ENCODE measurements around the gene SULT1A4. TPM values are rescaled to one million over a fixed set of nuclear protein-coding genes. Genes with fewer than 3 reads are reported as not detected.
"Not testable (repeated sequence)": the region's sequence is repeated elsewhere in the genome, so short reads cannot be mapped to it uniquely, and the experiment has no call there.

SULT1A4 gene
- total RNA-seq: 10 to 100 TPM in 1 of 4 donors, 1 to 10 TPM in 3; 5.8 to 10.6 (median 7.6) TPM

- not testable (repeated sequence) for H3K4me3 ChIP-seq, H3K36me3 ChIP-seq
- no CpG with 5 or more reads among the region's 13 CpGs for WGBS
Measured at GRCh38 chr16:29459706-29460646, at the start of gene SULT1A4. SULT1A4 (plus strand) TSS chr16:29459913; CDS start chr16:29461386, 1,473 bp downstream.

GRCh38 chr16:29423587-29423986 lies 36.1 kb upstream of the SULT1A4 start:
- intact Hi-C loops (cut with DNase I); H3K36me3 ChIP-seq; H3K9me3 ChIP-seq; H3K4me3 ChIP-seq; DNase-seq (ENCODE audit: extremely low spot score); H3K4me1 ChIP-seq; H3K27me3 ChIP-seq; H3K27ac ChIP-seq (replicated peaks in 1 of 4): not testable (repeated sequence)
- WGBS: 100% methylated on average over 2 of the region's 2 CpGs

More at GRCh38 chr16:29459706-29460646, at the start of gene SULT1A4:
- intact Hi-C loops (cut with DNase I); DNase-seq (ENCODE audit: extremely low spot score); H3K27ac ChIP-seq (replicated peaks in 1 of 4); H3K27me3 ChIP-seq; H3K4me1 ChIP-seq; H3K9me3 ChIP-seq: not testable (repeated sequence)

DNA sequence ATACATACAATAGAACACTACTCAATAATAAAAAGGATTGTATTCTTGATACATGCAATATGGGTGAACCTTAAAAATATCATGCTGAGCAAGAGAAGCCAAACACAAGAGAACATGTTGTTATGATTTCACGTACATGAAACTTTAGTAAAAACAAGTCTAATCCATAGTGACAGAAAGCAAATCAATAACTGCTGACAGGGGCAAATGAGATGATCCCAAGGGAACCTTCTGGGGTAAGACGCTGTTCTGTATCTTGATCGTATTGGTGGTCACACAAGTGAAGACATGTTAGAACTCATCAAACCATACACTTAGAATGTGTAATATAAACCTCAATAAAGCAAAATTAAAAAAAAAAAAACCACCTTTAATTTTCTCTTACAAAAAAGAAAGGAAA lies 34.3 kb upstream of the SULT1A4 start:
- H3K4me1 ChIP-seq; H3K27ac ChIP-seq (replicated peaks in 1 of 4); H3K9me3 ChIP-seq; H3K4me3 ChIP-seq; H3K36me3 ChIP-seq; H3K27me3 ChIP-seq; DNase-seq (ENCODE audit: extremely low spot score); intact Hi-C loops (cut with DNase I): not testable (repeated sequence)
- WGBS: 91% methylated on average over 3 of the region's 3 CpGs

GRCh38 chr16:29453754-29454153 lies 6.0 kb upstream of the SULT1A4 start:
- intact Hi-C loops (cut with DNase I); DNase-seq (ENCODE audit: extremely low spot score); H3K4me3 ChIP-seq; H3K27ac ChIP-seq (replicated peaks in 1 of 4); H3K9me3 ChIP-seq; H3K36me3 ChIP-seq; H3K27me3 ChIP-seq; H3K4me1 ChIP-seq: not testable (repeated sequence)
- no CpG with 5 or more reads among the region's 21 CpGs for WGBS

GRCh38 chr16:29454269-29454668 lies 5.4 kb upstream of the SULT1A4 start, which contains the start of the genes BOLA2 and SLX1B:
BOLA2 (minus strand) TSS chr16:29454351; CDS start chr16:29454253, 98 bp downstream.
SLX1B (plus strand) TSS chr16:29454533.
- H3K9me3 ChIP-seq; intact Hi-C loops (cut with DNase I); H3K4me3 ChIP-seq: not testable (repeated sequence)

GRCh38 chr16:29454828-29455227 lies 4.9 kb upstream of the SULT1A4 start:
- H3K27me3 ChIP-seq; H3K4me1 ChIP-seq; DNase-seq (ENCODE audit: extremely low spot score); H3K9me3 ChIP-seq; H3K4me3 ChIP-seq; H3K27ac ChIP-seq (replicated peaks in 1 of 4); intact Hi-C loops (cut with DNase I); H3K36me3 ChIP-seq: not testable (repeated sequence)
- no CpG with 5 or more reads among the region's 29 CpGs for WGBS

More at GRCh38 chr16:29454269-29454668, 5.4 kb upstream of the SULT1A4 start, which contains the start of the genes BOLA2 and SLX1B:
- H3K36me3 ChIP-seq; H3K4me1 ChIP-seq; H3K27ac ChIP-seq (replicated peaks in 1 of 4); H3K27me3 ChIP-seq; DNase-seq (ENCODE audit: extremely low spot score): not testable (repeated sequence)
- no CpG with 5 or more reads among the region's 33 CpGs for WGBS

- H3K4me1 ChIP-seq; DNase-seq (ENCODE audit: extremely low spot score); H3K4me3 ChIP-seq; H3K27ac ChIP-seq (replicated peaks in 1 of 4); H3K36me3 ChIP-seq; intact Hi-C loops (cut with DNase I); H3K9me3 ChIP-seq; H3K27me3 ChIP-seq: not testable (repeated sequence)
- no CpG with 5 or more reads among the region's 2 CpGs for WGBS
Measured at GRCh38 chr16:29457660-29458059, 2.1 kb upstream of the SULT1A4 start.

DNA sequence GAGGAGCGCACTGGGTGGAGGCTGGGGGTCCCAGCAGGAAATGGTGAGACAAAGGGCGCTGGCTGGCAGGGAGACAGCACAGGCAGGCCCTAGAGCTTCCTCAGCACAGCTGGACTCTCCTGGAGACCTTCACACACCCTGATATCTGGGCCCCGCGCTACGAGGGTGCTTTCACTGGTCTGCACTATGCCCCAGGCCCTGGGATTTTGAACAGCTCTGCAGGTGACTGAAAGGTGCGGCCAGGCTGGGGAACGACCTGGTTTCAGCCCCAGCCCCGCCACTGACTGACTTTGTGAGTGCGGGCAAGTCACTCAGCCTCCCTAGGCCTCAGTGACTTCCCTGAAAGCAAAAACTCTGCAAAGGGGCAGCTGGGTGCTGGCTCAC lies 926 bp downstream of the SULT1A4 start:
- H3K27me3 ChIP-seq; H3K4me3 ChIP-seq; H3K27ac ChIP-seq (replicated peaks in 1 of 4); H3K4me1 ChIP-seq; H3K36me3 ChIP-seq; intact Hi-C loops (cut with DNase I); DNase-seq (ENCODE audit: extremely low spot score); H3K9me3 ChIP-seq: not testable (repeated sequence)
- WGBS: no CpG with 5 or more reads among the region's 9 CpGs

- no CpG with 5 or more reads among the region's 57 CpGs for WGBS
- intact Hi-C loops (cut with DNase I); H3K36me3 ChIP-seq: not testable (repeated sequence)
Measured at GRCh38 chr16:29465985-29466824, 6.5 kb downstream of the SULT1A4 start.

DNA sequence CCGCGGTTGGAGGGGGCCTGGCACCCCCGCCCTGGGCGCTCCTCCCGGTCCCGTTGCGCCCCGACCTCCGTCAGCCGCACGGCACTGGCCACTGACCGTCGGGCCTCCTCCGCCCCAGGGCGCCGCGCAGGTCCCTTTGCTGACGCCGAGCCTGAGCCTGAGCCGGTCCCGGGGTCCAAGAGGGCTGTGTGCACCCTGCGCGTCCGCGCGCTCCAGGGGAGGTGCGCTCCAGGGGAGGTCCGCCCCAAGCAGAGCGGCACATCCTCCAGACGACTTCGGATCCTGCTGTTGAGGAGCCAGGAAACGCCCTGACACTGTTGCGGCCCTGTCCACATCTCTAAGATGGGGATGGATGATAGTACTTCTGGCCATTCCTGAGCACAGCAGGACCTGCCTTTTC lies 7.2 kb downstream of the SULT1A4 start:
- intact Hi-C loops (cut with DNase I): not testable (repeated sequence)
- no CpG with 5 or more reads among the region's 33 CpGs for WGBS

More at GRCh38 chr16:29465985-29466824, 6.5 kb downstream of the SULT1A4 start:
- DNase-seq (ENCODE audit: extremely low spot score); H3K27ac ChIP-seq (replicated peaks in 1 of 4); H3K4me3 ChIP-seq; H3K4me1 ChIP-seq; H3K9me3 ChIP-seq; H3K27me3 ChIP-seq: not testable (repeated sequence)

GRCh38 chr16:29467654-29468366 lies 8.1 kb downstream of the SULT1A4 start:
- not testable (repeated sequence) for H3K4me1 ChIP-seq

More for the DNA sequence above, 7.2 kb downstream of the SULT1A4 start:
- not testable (repeated sequence) for H3K27me3 ChIP-seq; H3K4me3 ChIP-seq; H3K9me3 ChIP-seq; H3K27ac ChIP-seq (replicated peaks in 1 of 4); DNase-seq (ENCODE audit: extremely low spot score); H3K4me1 ChIP-seq; H3K36me3 ChIP-seq

DNA sequence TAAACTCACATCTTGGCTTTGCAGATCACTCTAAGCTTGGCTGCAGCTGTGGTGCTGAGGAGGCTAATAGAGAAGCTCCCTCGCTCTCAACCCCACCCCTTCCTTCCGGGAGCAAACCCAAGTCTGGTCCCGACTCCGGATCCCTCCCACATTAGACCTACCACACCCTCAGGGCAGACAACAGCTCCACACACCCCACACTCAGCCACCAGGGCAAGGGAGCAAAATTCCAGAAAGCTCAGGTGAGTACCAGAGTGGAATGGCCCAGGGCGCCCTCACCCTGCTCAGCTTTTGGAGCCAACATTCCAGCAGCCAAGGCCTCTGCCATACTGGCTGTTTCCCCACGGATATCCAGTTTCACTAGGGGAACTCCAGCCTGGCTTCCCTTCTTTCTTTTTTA lies 9.9 kb downstream of the SULT1A4 start:
- intact Hi-C loops (cut with DNase I); DNase-seq (ENCODE audit: extremely low spot score); H3K4me1 ChIP-seq; H3K27me3 ChIP-seq; H3K36me3 ChIP-seq; H3K9me3 ChIP-seq: not testable (repeated sequence)
- peak overlapping the region in 3 of 4 donors; percentile 44 to 69 (median 56) for H3K27ac ChIP-seq (replicated peaks in 1 of 4)
- peak overlapping the region in 2 of 4 donors; percentile 22 to 25 for H3K4me3 ChIP-seq
- WGBS: 45% methylated on average over 5 of the region's 6 CpGs

More at GRCh38 chr16:29467654-29468366, 8.1 kb downstream of the SULT1A4 start:
- H3K27me3 ChIP-seq; H3K9me3 ChIP-seq; DNase-seq (ENCODE audit: extremely low spot score); H3K36me3 ChIP-seq; H3K27ac ChIP-seq (replicated peaks in 1 of 4); intact Hi-C loops (cut with DNase I); H3K4me3 ChIP-seq: not testable (repeated sequence)
- WGBS: no CpG with 5 or more reads among the region's 10 CpGs
